Glutamatergic neuron (in vitro differentiated cells): ENCODE results near the gene OR8G5. TPM values are rescaled to one million over a fixed set of nuclear protein-coding genes. Genes with fewer than 3 reads are reported as not detected.
"Not testable (repeated sequence)": the region's sequence is repeated elsewhere in the genome, so short reads cannot be mapped to it uniquely, and the experiment has no call there.

Experiments
- DNase-seq: peaks from one replicate; pipeline ENCODE4 v3.0.0; 2022
- H3K27ac Mint-ChIP-seq: one replicate; pipeline ENCODE4 v1.8.0; 2020; ENCODE audit warnings: mild to moderate bottlenecking, mixed read lengths, inconsistent platforms; ENCODE audit not compliant: unreplicated experiment
- H3K27me3 Mint-ChIP-seq: one replicate; pipeline ENCODE4 v1.8.0; 2020; ENCODE audit warnings: mild to moderate bottlenecking, moderate library complexity, mixed read lengths, inconsistent platforms; ENCODE audit not compliant: unreplicated experiment
- H3K36me3 Mint-ChIP-seq: one replicate; pipeline ENCODE4 v1.8.0; 2020; ENCODE audit warnings: mild to moderate bottlenecking, mixed read lengths, inconsistent platforms; ENCODE audit not compliant: unreplicated experiment
- H3K4me1 Mint-ChIP-seq: one replicate; pipeline ENCODE4 v1.8.0; 2020; ENCODE audit warnings: mild to moderate bottlenecking, low read depth, mixed read lengths, inconsistent platforms; ENCODE audit not compliant: unreplicated experiment
- H3K4me3 Mint-ChIP-seq: one replicate; pipeline ENCODE4 v1.8.0; 2020; ENCODE audit warnings: mild to moderate bottlenecking, mixed read lengths, inconsistent platforms; ENCODE audit not compliant: unreplicated experiment
- H3K9me3 Mint-ChIP-seq: one replicate; pipeline ENCODE4 v1.8.0; 2020; ENCODE audit warnings: mild to moderate bottlenecking, moderate library complexity, mixed read lengths, inconsistent platforms; ENCODE audit not compliant: unreplicated experiment
- CTCF ChIP-seq: fragments of 200-600 bp; sonication (generic); IDR thresholded peaks from one replicate; pipeline ENCODE4 v1.5.0; 2021; ENCODE audit not compliant: partially characterized antibody, unreplicated experiment
- total RNA-seq: library from RNA; stranded (reverse); fragmentation: NEBNext Ultra II Directional; extraction: Animal tissue kit (Norgen Biotek cat#: 25700); gene quantifications from one replicate; pipeline ENCODE4 v1.2.1, GENCODE V29; 2021; ENCODE audit not compliant: unreplicated experiment

The OR8G5 gene
- total RNA-seq, 1 donor from 2014 or later: not detected

- Mint-ChIP-seq H3K4me3 (no peak overlapping the region), H3K36me3 (no peaks in the 10 kb centered on the region), H3K27ac (no peak overlapping the region), H3K4me1 (peaks cover 4% of the 10 kb centered on the region), H3K27me3 (no peaks in the 10 kb centered on the region), H3K9me3 (peaks cover 3% of the 10 kb centered on the region)
- no peak for TF ChIP-seq CTCF
- no peak for DNase-seq
Measured at GRCh38 chr11:124214027-124214426, 42.1 kb upstream of the OR8G5 start.

GRCh38 chr11:124219126-124219525 is 37.0 kb upstream of the OR8G5 start:
- H3K27ac Mint-ChIP-seq: no peak overlapping the region
- H3K9me3 Mint-ChIP-seq: peaks cover 3% of the 10 kb centered on the region
- no peaks in the 10 kb centered on the region for H3K36me3 Mint-ChIP-seq
- TF ChIP-seq CTCF: no peak
- no peaks in the 10 kb centered on the region for H3K27me3 Mint-ChIP-seq
- H3K4me3 Mint-ChIP-seq: no peak overlapping the region
- no peaks in the 10 kb centered on the region for H3K4me1 Mint-ChIP-seq
- DNase-seq: no peak

- Mint-ChIP-seq H3K4me1 (peaks cover 9% of the 10 kb centered on the region), H3K27ac (no peak overlapping the region), H3K4me3 (no peak overlapping the region), H3K9me3 (no peaks in the 10 kb centered on the region), H3K27me3 (no peaks in the 10 kb centered on the region), H3K36me3 (no peaks in the 10 kb centered on the region)
- no peak for TF ChIP-seq CTCF
- DNase-seq: no peak
Measured at GRCh38 chr11:124222407-124222806, 33.8 kb upstream of the OR8G5 start.

- peak overlapping the region; percentile 49 for H3K27ac Mint-ChIP-seq
- not testable (repeated sequence) for DNase-seq, H3K4me1 Mint-ChIP-seq, H3K27me3 Mint-ChIP-seq, H3K36me3 Mint-ChIP-seq, H3K4me3 Mint-ChIP-seq, H3K9me3 Mint-ChIP-seq
Measured at GRCh38 chr11:124224618-124225423, 31.4 kb upstream of the OR8G5 start.

- DNase-seq: no peak
- H3K36me3 Mint-ChIP-seq: no peaks in the 10 kb centered on the region
- TF ChIP-seq CTCF: no peak
- no peak overlapping the region for H3K4me3 Mint-ChIP-seq
- H3K27me3 Mint-ChIP-seq: no peaks in the 10 kb centered on the region
- no peaks in the 10 kb centered on the region for H3K9me3 Mint-ChIP-seq
- no peak overlapping the region for H3K27ac Mint-ChIP-seq
- H3K4me1 Mint-ChIP-seq: peaks cover 9% of the 10 kb centered on the region
Measured at GRCh38 chr11:124225471-124225870, 30.7 kb upstream of the OR8G5 start.
